Measurements from ENCODE around the gene CREB3L1.

DNA sequence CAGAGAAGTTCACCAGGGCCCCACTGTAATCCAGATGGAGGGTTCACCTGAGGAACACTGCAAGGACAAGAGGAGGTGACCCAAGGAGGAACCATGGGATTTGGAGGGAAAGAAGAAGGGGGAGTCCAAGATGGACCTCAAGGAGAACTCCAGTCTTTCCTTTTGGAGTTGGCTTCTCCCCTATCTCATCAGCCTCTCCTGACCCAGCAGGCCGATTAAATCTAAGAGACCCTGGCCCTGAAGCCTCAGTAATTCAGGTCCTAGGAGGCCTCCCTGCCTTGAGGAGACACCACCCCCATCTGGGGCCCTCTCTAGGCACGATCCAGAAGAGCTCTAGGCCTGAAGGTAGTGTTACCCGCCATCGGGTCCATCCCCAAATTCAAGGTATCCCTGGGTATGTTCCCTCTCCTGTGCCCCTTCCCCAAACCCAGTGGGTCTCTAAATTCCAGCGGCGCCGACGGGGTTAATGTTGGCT is 54.7 kb downstream of the CREB3L1 start:
- TF ChIP-seq EZH2phosphoT487 (IDR thresholded peaks at IDR 0.05; ENCODE audit: unreplicated experiment) (no peak), EZH2 (IDR thresholded peaks at IDR 0.05; ENCODE audit: low read depth, unreplicated experiment) (peak; percentile 18), ZNF114 (CRISPR knock-in tag; IDR thresholded peaks at IDR 0.05) (no peak), POLR2AphosphoS5 (IDR thresholded peaks at IDR 0.05; ENCODE audit: low read depth) (no peak), CREB1 (CRISPR knock-in tag; IDR thresholded peaks at IDR 0.05; ENCODE audit: low read depth) (no peak)
- TF ChIP-seq, protein P1, sequence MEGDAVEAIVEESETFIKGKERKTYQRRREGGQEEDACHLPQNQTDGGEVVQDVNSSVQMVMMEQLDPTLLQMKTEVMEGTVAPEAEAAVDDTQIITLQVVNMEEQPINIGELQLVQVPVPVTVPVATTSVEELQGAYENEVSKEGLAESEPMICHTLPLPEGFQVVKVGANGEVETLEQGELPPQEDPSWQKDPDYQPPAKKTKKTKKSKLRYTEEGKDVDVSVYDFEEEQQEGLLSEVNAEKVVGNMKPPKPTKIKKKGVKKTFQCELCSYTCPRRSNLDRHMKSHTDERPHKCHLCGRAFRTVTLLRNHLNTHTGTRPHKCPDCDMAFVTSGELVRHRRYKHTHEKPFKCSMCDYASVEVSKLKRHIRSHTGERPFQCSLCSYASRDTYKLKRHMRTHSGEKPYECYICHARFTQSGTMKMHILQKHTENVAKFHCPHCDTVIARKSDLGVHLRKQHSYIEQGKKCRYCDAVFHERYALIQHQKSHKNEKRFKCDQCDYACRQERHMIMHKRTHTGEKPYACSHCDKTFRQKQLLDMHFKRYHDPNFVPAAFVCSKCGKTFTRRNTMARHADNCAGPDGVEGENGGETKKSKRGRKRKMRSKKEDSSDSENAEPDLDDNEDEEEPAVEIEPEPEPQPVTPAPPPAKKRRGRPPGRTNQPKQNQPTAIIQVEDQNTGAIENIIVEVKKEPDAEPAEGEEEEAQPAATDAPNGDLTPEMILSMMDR (conservative IDR thresholded peaks at IDR 0.05; ENCODE audit: low read depth in 2 of 2) = no peak
- TF ChIP-seq, protein P2, sequence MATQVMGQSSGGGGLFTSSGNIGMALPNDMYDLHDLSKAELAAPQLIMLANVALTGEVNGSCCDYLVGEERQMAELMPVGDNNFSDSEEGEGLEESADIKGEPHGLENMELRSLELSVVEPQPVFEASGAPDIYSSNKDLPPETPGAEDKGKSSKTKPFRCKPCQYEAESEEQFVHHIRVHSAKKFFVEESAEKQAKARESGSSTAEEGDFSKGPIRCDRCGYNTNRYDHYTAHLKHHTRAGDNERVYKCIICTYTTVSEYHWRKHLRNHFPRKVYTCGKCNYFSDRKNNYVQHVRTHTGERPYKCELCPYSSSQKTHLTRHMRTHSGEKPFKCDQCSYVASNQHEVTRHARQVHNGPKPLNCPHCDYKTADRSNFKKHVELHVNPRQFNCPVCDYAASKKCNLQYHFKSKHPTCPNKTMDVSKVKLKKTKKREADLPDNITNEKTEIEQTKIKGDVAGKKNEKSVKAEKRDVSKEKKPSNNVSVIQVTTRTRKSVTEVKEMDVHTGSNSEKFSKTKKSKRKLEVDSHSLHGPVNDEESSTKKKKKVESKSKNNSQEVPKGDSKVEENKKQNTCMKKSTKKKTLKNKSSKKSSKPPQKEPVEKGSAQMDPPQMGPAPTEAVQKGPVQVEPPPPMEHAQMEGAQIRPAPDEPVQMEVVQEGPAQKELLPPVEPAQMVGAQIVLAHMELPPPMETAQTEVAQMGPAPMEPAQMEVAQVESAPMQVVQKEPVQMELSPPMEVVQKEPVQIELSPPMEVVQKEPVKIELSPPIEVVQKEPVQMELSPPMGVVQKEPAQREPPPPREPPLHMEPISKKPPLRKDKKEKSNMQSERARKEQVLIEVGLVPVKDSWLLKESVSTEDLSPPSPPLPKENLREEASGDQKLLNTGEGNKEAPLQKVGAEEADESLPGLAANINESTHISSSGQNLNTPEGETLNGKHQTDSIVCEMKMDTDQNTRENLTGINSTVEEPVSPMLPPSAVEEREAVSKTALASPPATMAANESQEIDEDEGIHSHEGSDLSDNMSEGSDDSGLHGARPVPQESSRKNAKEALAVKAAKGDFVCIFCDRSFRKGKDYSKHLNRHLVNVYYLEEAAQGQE (IDR thresholded peaks at IDR 0.05; ENCODE audit: unreplicated experiment) = no peak

Measured in GM23338 (cell line).